LNCAP (cell line): Measurements from ENCODE around the gene FOXP1.
A peak's percentile ranks its signal among the peaks of the same experiment; 100 is the strongest.

ENCODE experiments used
- TF ChIP-seq, protein P1 (sequence below): fragments of 450-650 bp; IDR thresholded peaks from 2 replicates; pipeline ENCODE4 v1.5.1; 2017; ENCODE audit warnings: mild to moderate bottlenecking

Gene FOXP1

DNA sequence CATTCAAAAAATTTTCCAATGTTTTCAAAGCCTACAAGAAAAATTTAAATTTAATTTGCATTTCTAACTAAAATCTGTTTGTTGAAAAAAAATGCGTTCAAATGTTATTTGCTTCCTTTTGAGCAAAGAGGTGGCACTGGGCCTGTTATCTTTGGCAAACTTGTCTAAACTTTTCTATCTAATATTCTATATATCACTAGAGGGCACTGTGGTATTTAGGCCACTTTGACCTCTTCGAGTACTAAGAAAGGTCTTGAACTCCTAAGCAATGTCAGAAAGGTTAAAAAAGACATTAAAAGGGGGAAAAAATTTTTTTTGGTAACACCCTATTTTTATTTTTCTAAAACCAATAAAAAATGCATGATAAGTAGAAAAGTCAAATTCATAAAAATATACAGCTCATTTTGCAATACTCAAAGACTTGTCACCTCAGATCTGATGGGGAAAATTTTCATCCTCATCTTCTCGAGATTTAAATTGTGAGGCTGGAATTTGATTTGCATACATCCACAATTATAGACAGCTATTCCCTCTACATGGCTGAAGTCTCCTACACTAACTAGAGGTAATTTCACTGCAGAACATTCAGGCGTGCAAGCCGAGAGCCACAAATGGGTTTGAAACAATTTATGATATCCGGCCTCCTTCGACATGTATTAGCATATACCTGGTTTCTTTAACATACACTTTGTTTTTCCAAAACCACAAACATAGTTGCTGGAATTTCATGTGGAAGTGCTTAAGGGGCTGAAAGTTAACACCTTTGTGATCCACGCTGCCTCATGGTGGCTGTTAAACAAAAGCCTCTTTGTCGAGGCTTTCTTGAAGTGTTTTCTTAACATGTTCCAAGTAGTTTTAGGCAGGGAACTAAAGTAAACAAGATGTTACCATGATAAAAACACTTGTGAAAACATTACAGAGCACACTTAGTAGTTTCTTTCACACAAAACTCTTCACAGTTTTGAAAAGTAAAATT, 576.4 kb downstream of the FOXP1 start:
- TF ChIP-seq, protein P1, sequence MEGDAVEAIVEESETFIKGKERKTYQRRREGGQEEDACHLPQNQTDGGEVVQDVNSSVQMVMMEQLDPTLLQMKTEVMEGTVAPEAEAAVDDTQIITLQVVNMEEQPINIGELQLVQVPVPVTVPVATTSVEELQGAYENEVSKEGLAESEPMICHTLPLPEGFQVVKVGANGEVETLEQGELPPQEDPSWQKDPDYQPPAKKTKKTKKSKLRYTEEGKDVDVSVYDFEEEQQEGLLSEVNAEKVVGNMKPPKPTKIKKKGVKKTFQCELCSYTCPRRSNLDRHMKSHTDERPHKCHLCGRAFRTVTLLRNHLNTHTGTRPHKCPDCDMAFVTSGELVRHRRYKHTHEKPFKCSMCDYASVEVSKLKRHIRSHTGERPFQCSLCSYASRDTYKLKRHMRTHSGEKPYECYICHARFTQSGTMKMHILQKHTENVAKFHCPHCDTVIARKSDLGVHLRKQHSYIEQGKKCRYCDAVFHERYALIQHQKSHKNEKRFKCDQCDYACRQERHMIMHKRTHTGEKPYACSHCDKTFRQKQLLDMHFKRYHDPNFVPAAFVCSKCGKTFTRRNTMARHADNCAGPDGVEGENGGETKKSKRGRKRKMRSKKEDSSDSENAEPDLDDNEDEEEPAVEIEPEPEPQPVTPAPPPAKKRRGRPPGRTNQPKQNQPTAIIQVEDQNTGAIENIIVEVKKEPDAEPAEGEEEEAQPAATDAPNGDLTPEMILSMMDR = peak; percentile 62

DNA sequence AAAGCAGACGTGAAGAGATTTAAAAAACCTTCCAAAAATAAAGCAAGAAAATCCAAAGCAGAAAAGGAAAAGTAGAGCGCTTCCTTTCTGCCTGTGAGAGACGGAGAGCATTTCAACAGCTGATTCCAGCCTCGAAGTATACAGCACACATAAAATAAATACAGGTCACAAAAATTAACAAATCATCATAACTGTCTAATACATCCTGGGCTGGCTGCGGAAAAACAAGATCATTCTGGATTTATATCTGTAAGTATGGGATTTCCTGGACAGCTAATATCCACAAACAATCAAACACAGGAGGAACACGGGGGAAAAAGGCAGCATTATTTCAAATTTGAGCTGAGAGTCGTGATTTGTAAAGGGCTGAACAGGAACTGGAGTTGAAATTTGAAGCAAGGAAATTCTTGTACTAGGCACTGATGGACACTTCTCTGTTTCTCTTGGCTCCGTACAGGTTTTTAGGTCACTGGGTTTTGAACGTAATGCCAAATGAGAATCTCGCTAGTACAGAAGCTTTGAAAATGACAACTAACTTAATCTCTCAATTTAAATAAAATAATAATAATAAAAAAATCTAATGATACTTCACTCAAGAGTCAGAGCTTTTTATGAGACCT, 577.7 kb downstream of the FOXP1 start:
- TF ChIP-seq, protein P1 = no peak

- TF ChIP-seq, protein P1 = no peak
Observed at GRCh38 chr3:71003511-71003910, 580.0 kb downstream of the FOXP1 start.

- TF ChIP-seq, protein P1 = no peak
Observed at GRCh38 chr3:71002298-71002697, 581.2 kb downstream of the FOXP1 start.

GRCh38 chr3:71001303-71001830, 582.2 kb downstream of the FOXP1 start:
- TF ChIP-seq, protein P1 = no peak

DNA sequence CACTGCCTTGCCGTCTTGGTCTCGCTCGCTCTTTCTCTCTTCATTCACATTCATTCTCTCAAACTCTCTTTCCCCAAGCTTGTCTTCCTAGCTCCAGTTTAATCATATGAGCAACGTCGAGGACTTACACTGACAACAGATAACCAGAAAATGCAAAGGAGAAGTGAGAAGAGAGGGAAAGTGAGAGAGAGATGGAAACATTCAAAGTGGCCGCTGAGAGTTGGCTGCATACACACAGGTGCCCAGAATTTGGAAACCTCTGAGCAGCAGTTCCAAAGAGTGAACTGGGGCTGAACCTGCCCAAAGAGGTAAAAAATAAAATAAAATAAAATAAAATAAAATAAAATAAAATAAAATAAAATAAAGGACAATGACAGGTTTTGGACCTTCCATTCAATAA, 583.0 kb downstream of the FOXP1 start:
- TF ChIP-seq, protein P1 = no peak

DNA sequence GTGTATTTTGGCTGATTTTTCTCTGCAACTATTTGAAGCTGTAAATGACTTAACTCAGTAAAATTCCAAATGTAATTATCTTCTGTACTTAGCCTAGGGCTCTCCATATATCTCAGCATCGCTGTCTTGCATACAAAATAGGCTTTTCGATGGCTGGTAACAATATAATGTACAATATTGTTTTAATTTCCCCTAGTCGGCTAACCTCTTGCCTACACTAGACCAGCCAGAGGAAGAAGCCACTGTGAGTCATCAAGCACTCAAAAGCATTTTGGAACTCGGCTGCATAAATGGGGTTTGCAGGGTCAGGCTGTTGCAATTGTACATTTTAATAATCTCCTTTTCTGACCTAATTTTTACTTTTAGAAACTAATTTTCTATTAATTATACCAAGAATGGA, 583.8 kb downstream of the FOXP1 start:
- TF ChIP-seq, protein P1 = no peak
